Activated naive CD8-positive, alpha-beta T cell treated with anti-CD3 and anti-CD28 coated beads, Interleukin-2, amount 50 U/mL, for 24 hours (primary cell): ENCODE measurements around the gene ARSD.
"Not testable (repeated sequence)": the region's sequence is repeated elsewhere in the genome, so short reads cannot be mapped to it uniquely, and the experiment has no call there.

Experiments used
- ATAC-seq: fragments of 150-1000 bp; cut with Tn5 transposase; one replicate; pipeline ENCODE4 v1.10.0; 2021
- DNase-seq: peaks from one replicate; pipeline ENCODE4 v3.0.0; 2021
- H3K27ac Mint-ChIP-seq: one replicate; pipeline ENCODE4 v1.8.0; 2021; ENCODE audit warnings: mild to moderate bottlenecking, mixed read lengths
- H3K27me3 Mint-ChIP-seq: one replicate; pipeline ENCODE4 v1.8.0; 2021; ENCODE audit warnings: mixed read lengths
- H3K36me3 Mint-ChIP-seq: one replicate; pipeline ENCODE4 v1.8.0; 2021; ENCODE audit warnings: low read depth, mixed read lengths
- H3K4me1 Mint-ChIP-seq: one replicate; pipeline ENCODE4 v1.8.0; 2021; ENCODE audit warnings: mixed read lengths
- H3K4me3 Mint-ChIP-seq: one replicate; pipeline ENCODE4 v1.8.0; 2021; ENCODE audit warnings: mild to moderate bottlenecking, moderate library complexity, mixed read lengths
- H3K9me3 Mint-ChIP-seq: one replicate; pipeline ENCODE4 v1.8.0; 2021; ENCODE audit warnings: mixed read lengths

Gene ARSD

GRCh38 chrX:2921193-2921592, 7.9 kb downstream of the ARSD start:
- DNase-seq (no peak), ATAC-seq (no peak)
- Mint-ChIP-seq H3K27ac (no peak overlapping the region), H3K27me3 (no peaks in the 10 kb centered on the region), H3K9me3 (no peaks in the 10 kb centered on the region), H3K4me1 (no peaks in the 10 kb centered on the region), H3K36me3 (no peaks in the 10 kb centered on the region), H3K4me3 (no peak overlapping the region)

GRCh38 chrX:2917767-2918166, 11.4 kb downstream of the ARSD start:
- ATAC-seq (no peak), DNase-seq (no peak)
- Mint-ChIP-seq H3K4me3 (no peak overlapping the region), H3K27me3 (no peaks in the 10 kb centered on the region), H3K4me1 (no peaks in the 10 kb centered on the region), H3K36me3 (no peaks in the 10 kb centered on the region), H3K9me3 (no peaks in the 10 kb centered on the region), H3K27ac (no peak overlapping the region)

- DNase-seq (no peak), ATAC-seq (no peak)
- no peaks in the 10 kb centered on the region for H3K4me1 Mint-ChIP-seq
- no peak overlapping the region for H3K4me3 Mint-ChIP-seq
- H3K27me3 Mint-ChIP-seq, result no peaks in the 10 kb centered on the region
- H3K27ac Mint-ChIP-seq, result no peak overlapping the region
- no peaks in the 10 kb centered on the region for H3K36me3 Mint-ChIP-seq
- no peaks in the 10 kb centered on the region for H3K9me3 Mint-ChIP-seq
Observed at GRCh38 chrX:2913118-2913517, 16.0 kb downstream of the ARSD start.

GRCh38 chrX:2910109-2910508, 19.0 kb downstream of the ARSD start:
- Mint-ChIP-seq H3K9me3 (no peaks in the 10 kb centered on the region), H3K36me3 (no peaks in the 10 kb centered on the region), H3K4me1 (no peaks in the 10 kb centered on the region), H3K27ac (no peak overlapping the region), H3K4me3 (no peak overlapping the region), H3K27me3 (no peaks in the 10 kb centered on the region)
- ATAC-seq (no peak), DNase-seq (no peak)

GRCh38 chrX:2908125-2908685, 20.9 kb downstream of the ARSD start:
- DNase-seq, result no peak
- no peak for ATAC-seq

GRCh38 chrX:2907295-2907694, 21.8 kb downstream of the ARSD start:
- DNase-seq, result no peak
- Mint-ChIP-seq H3K27me3 (no peaks in the 10 kb centered on the region), H3K4me3 (no peak overlapping the region)

More at GRCh38 chrX:2908125-2908685, 20.9 kb downstream of the ARSD start:
- Mint-ChIP-seq H3K4me1 (no peaks in the 10 kb centered on the region), H3K27me3 (no peaks in the 10 kb centered on the region), H3K36me3 (no peaks in the 10 kb centered on the region), H3K9me3 (no peaks in the 10 kb centered on the region), H3K27ac (no peak overlapping the region), H3K4me3 (no peak overlapping the region)

GRCh38 chrX:2903366-2903765, 25.8 kb downstream of the ARSD start:
- H3K9me3 Mint-ChIP-seq, result peaks cover 3% of the 10 kb centered on the region

More at GRCh38 chrX:2907295-2907694, 21.8 kb downstream of the ARSD start:
- ATAC-seq, result no peak
- peaks cover 3% of the 10 kb centered on the region for H3K9me3 Mint-ChIP-seq
- no peak overlapping the region for H3K27ac Mint-ChIP-seq
- no peaks in the 10 kb centered on the region for H3K36me3 Mint-ChIP-seq
- H3K4me1 Mint-ChIP-seq, result no peaks in the 10 kb centered on the region

GRCh38 chrX:2902841-2903240, 26.3 kb downstream of the ARSD start:
- Mint-ChIP-seq H3K27me3 (no peaks in the 10 kb centered on the region), H3K9me3 (peaks cover 3% of the 10 kb centered on the region), H3K27ac (no peak overlapping the region), H3K4me3 (no peak overlapping the region), H3K4me1 (peaks cover 5% of the 10 kb centered on the region), H3K36me3 (no peaks in the 10 kb centered on the region)
- ATAC-seq (no peak), DNase-seq (no peak)

More at GRCh38 chrX:2903366-2903765, 25.8 kb downstream of the ARSD start:
- Mint-ChIP-seq H3K36me3 (no peaks in the 10 kb centered on the region), H3K4me3 (no peak overlapping the region), H3K4me1 (peaks cover 4% of the 10 kb centered on the region), H3K27me3 (no peaks in the 10 kb centered on the region), H3K27ac (no peak overlapping the region)
- ATAC-seq, result no peak
- DNase-seq, result no peak

- Mint-ChIP-seq H3K9me3 (peaks cover 3% of the 10 kb centered on the region), H3K27me3 (no peaks in the 10 kb centered on the region), H3K4me1 (peaks cover 5% of the 10 kb centered on the region), H3K27ac (no peak overlapping the region), H3K4me3 (no peak overlapping the region), H3K36me3 (no peaks in the 10 kb centered on the region)
- no peak for ATAC-seq
- no peak for DNase-seq
Observed at GRCh38 chrX:2901367-2902036, 27.6 kb downstream of the ARSD start.

GRCh38 chrX:2898846-2899512, 30.2 kb downstream of the ARSD start:
- H3K27ac Mint-ChIP-seq, result no peak overlapping the region
- no peaks in the 10 kb centered on the region for H3K27me3 Mint-ChIP-seq
- H3K4me3 Mint-ChIP-seq, result no peak overlapping the region
- H3K36me3 Mint-ChIP-seq, result no peaks in the 10 kb centered on the region
- peaks cover 5% of the 10 kb centered on the region for H3K4me1 Mint-ChIP-seq
- ATAC-seq (no peak), DNase-seq (no peak)
- peaks cover 3% of the 10 kb centered on the region for H3K9me3 Mint-ChIP-seq

GRCh38 chrX:2897690-2898623, 31.2 kb downstream of the ARSD start:
- not testable (repeated sequence) for H3K27me3 Mint-ChIP-seq, H3K4me1 Mint-ChIP-seq, H3K9me3 Mint-ChIP-seq, H3K27ac Mint-ChIP-seq, H3K4me3 Mint-ChIP-seq, H3K36me3 Mint-ChIP-seq, ATAC-seq
- DNase-seq, result peak; percentile 2

- H3K4me3 Mint-ChIP-seq, result no peak overlapping the region
- no peaks in the 10 kb centered on the region for H3K27me3 Mint-ChIP-seq
- no peaks in the 10 kb centered on the region for H3K9me3 Mint-ChIP-seq
- DNase-seq (no peak), ATAC-seq (no peak)
- peaks cover 7% of the 10 kb centered on the region for H3K4me1 Mint-ChIP-seq
- H3K36me3 Mint-ChIP-seq, result no peaks in the 10 kb centered on the region
- H3K27ac Mint-ChIP-seq, result no peak overlapping the region
Observed at GRCh38 chrX:2897311-2897689, 31.8 kb downstream of the ARSD start.

- Mint-ChIP-seq H3K27ac (no peak overlapping the region), H3K27me3 (no peaks in the 10 kb centered on the region), H3K36me3 (no peaks in the 10 kb centered on the region), H3K9me3 (no peaks in the 10 kb centered on the region), H3K4me1 (peaks cover 8% of the 10 kb centered on the region), H3K4me3 (no peak overlapping the region)
- no peak for ATAC-seq
- DNase-seq, result no peak
Observed at GRCh38 chrX:2894885-2895292, 34.2 kb downstream of the ARSD start.

GRCh38 chrX:2892816-2893215, 36.3 kb downstream of the ARSD start:
- ATAC-seq (no peak), DNase-seq (no peak)
- Mint-ChIP-seq H3K27me3 (peaks cover 2% of the 10 kb centered on the region), H3K4me1 (peaks cover 6% of the 10 kb centered on the region), H3K36me3 (no peaks in the 10 kb centered on the region), H3K4me3 (no peak overlapping the region), H3K9me3 (no peaks in the 10 kb centered on the region), H3K27ac (no peak overlapping the region)
